Measurements from ENCODE around the gene TBC1D22A. TPM values are rescaled to one million over a fixed set of nuclear protein-coding genes. Genes with fewer than 3 reads are reported as not detected.
A peak's percentile ranks its signal among the peaks of the same experiment; 100 is the strongest.

The TBC1D22A gene
- polyA plus RNA-seq, 1 donor (not counting 4 experiments of a cell fraction or from before 2014, with no cell fraction given): 20.9 TPM

DNA sequence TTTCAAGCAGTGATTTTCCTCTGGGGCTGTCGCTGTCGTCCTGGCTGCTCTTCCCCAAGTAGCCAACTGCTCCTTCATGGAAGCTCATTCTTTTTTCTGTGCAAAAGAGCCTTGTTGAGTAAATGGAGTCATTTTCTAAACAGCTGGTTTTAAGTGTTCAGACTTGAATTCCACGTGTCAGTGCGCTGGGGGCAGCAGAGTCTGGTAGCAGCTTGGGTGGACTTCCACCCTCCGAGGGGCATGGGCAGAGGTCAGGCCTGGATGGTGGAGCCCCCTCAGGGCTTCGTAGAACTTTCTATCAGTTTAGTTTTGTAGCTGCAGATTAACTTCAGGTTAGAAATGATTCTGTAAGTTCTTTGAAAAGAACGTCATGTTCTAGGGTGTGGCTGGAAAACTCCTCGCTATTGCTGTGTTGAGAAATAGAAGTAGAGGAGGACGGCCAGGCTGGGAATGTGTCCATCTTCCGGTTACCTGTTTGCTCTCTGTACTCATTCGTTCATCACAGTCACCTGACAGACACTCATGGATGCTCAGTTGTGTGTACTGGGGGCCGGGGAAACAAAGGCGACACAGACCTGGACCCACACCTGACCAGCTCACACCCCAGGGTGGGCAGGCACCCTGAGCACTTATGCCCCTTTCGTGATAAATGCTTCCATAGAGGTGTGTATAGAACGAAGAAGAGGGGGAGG, 270.7 kb downstream of the TBC1D22A start:
- peaks cover 18% of the 10 kb centered on the region for H3K4me1 ChIP-seq (ENCODE audit: control insufficient read depth, extremely low read depth, insufficient read depth, low read length)
- DNase-seq (ENCODE audit: low read depth, low spot score): no peak
- H3K27ac ChIP-seq (ENCODE audit: control insufficient read depth, insufficient read depth, low read length): peak overlapping the region; percentile 63
- H4K20me1 ChIP-seq (ENCODE audit: control insufficient read depth, extremely low read depth, insufficient read depth, low read length): no peaks in the 10 kb centered on the region
- H3K79me2 ChIP-seq (ENCODE audit: control insufficient read depth, insufficient read depth, low read length): no peaks in the 10 kb centered on the region
- dilution Hi-C loops (cut with MboI; ENCODE audit: extremely low pct_ligation_motif_present, low sequenced_read_pairs): no loop called here
- H3K4me2 ChIP-seq (ENCODE audit: control insufficient read depth, extremely low read depth, insufficient read depth, low read depth, low read length): peak overlapping the region; percentile 68
- TF ChIP-seq EZH2 (IDR thresholded peaks at IDR 0.05; ENCODE audit: low read length): no peak
- TF ChIP-seq CTCF (optimal IDR thresholded peaks at IDR 0.05 in 1 of 3, IDR thresholded peaks at IDR 0.05 in 1 of 3, conservative IDR thresholded peaks at IDR 0.05 in 1 of 3; ENCODE audit: extremely low read depth in 1 of 3, insufficient read depth in 2 of 3, low read length in 3 of 3): no peak
- peak overlapping the region; percentile 33 for H2AFZ ChIP-seq (ENCODE audit: control insufficient read depth, low read length)
- H3K27me3 ChIP-seq (ENCODE audit: control insufficient read depth, extremely low read depth, insufficient read depth, low read length): no peaks in the 10 kb centered on the region
- H3K9ac ChIP-seq (ENCODE audit: control insufficient read depth, extremely low read depth, insufficient read depth, low read length): peak overlapping the region; percentile 61
- no peak for FAIRE-seq
- no peaks in the 10 kb centered on the region for H3K9me1 ChIP-seq (ENCODE audit: control insufficient read depth, extremely low read depth, insufficient read depth, low read length)
- H3K36me3 ChIP-seq (ENCODE audit: control insufficient read depth in 2 of 2, extremely low read depth in 1 of 2, insufficient read depth in 2 of 2, low read length in 2 of 2): peaks cover 0 to 1% of the 10 kb centered on the region in 2 experiments
- no peaks in the 10 kb centered on the region for H3K9me3 ChIP-seq (ENCODE audit: control insufficient read depth, low read depth, low read length)
- peak overlapping the region in 1 of 3 experiments; percentile 49 for H3K4me3 ChIP-seq (ENCODE audit: control insufficient read depth in 2 of 3, extremely low read depth in 1 of 3, insufficient read depth in 2 of 3, low read depth in 1 of 3, low read length in 3 of 3)

- dilution Hi-C loops (cut with MboI; ENCODE audit: extremely low pct_ligation_motif_present, low sequenced_read_pairs): no loop called here
- TF ChIP-seq CTCF (optimal IDR thresholded peaks at IDR 0.05 in 1 of 3, IDR thresholded peaks at IDR 0.05 in 1 of 3, conservative IDR thresholded peaks at IDR 0.05 in 1 of 3; ENCODE audit: extremely low read depth in 1 of 3, insufficient read depth in 2 of 3, low read length in 3 of 3): no peak
- no peak for TF ChIP-seq EZH2 (IDR thresholded peaks at IDR 0.05; ENCODE audit: low read length)
- Histone ChIP-seq H2AFZ (ENCODE audit: control insufficient read depth, low read length) (no peak overlapping the region), H3K27ac (ENCODE audit: control insufficient read depth, insufficient read depth, low read length) (peak overlapping the region; percentile 63), H3K9me1 (ENCODE audit: control insufficient read depth, extremely low read depth, insufficient read depth, low read length) (no peaks in the 10 kb centered on the region), H3K27me3 (ENCODE audit: control insufficient read depth, extremely low read depth, insufficient read depth, low read length) (no peaks in the 10 kb centered on the region), H3K9ac (ENCODE audit: control insufficient read depth, extremely low read depth, insufficient read depth, low read length) (no peak overlapping the region), H3K36me3 (ENCODE audit: control insufficient read depth in 2 of 2, extremely low read depth in 1 of 2, insufficient read depth in 2 of 2, low read length in 2 of 2) (peaks cover 0 to 1% of the 10 kb centered on the region in 2 experiments), H3K4me3 (ENCODE audit: control insufficient read depth in 2 of 3, extremely low read depth in 1 of 3, insufficient read depth in 2 of 3, low read depth in 1 of 3, low read length in 3 of 3) (no peak overlapping the region), H3K79me2 (ENCODE audit: control insufficient read depth, insufficient read depth, low read length) (no peaks in the 10 kb centered on the region), H3K9me3 (ENCODE audit: control insufficient read depth, low read depth, low read length) (no peaks in the 10 kb centered on the region), H3K4me2 (ENCODE audit: control insufficient read depth, extremely low read depth, insufficient read depth, low read depth, low read length) (no peak overlapping the region), H3K4me1 (ENCODE audit: control insufficient read depth, extremely low read depth, insufficient read depth, low read length) (peaks cover 18% of the 10 kb centered on the region), H4K20me1 (ENCODE audit: control insufficient read depth, extremely low read depth, insufficient read depth, low read length) (no peaks in the 10 kb centered on the region)
- DNase-seq (ENCODE audit: low read depth, low spot score) (no peak), FAIRE-seq (no peak)
Measured at GRCh38 chr22:47033648-47034000, 271.2 kb downstream of the TBC1D22A start.

Data from keratinocyte (primary cell).